Uterus (tissue), 4 donors: ENCODE measurements around the gene FAM151A. TPM values are rescaled to one million over a fixed set of nuclear protein-coding genes. Genes with fewer than 3 reads are reported as not detected.

Experiments
- DNase-seq, 2 donors: peaks; one replicate each; pipeline ENCODE4 v3.0.0-alpha.2; 2019 to 2020
- H3K27ac ChIP-seq, 2 donors: fragments of 200-600 bp; sonication (generic); 1 replicate in 1 of 2; 2 replicates in 1 of 2; pipeline ENCODE4 v1.5.1; 2016 to 2018
- H3K27me3 ChIP-seq, 2 donors: fragments of 200-600 bp; sonication (generic); one replicate each; pipeline ENCODE4 v1.5.1; 2018 to 2019; ENCODE audit warnings: control low read depth in 1 of 2
- H3K36me3 ChIP-seq, 2 donors: fragments of 200-600 bp; sonication (generic); one replicate each; pipeline ENCODE4 v1.5.1; 2019; ENCODE audit warnings: control low read depth in 1 of 2
- H3K4me1 ChIP-seq, 2 donors: fragments of 200-600 bp; sonication (generic); one replicate each; pipeline ENCODE4 v1.5.1; 2018 to 2019; ENCODE audit warnings: control low read depth in 1 of 2
- H3K4me3 ChIP-seq, 2 donors: fragments of 200-600 bp; sonication (generic); 1 replicate in 1 of 2; 2 replicates in 1 of 2; pipeline ENCODE4 v1.5.1; 2018 to 2019; ENCODE audit warnings: mild to moderate bottlenecking in 1 of 2
- H3K9me3 ChIP-seq, 2 donors: fragments of 200-600 bp; sonication (generic); one replicate each; pipeline ENCODE4 v1.5.1; 2019; ENCODE audit warnings: control low read depth in 1 of 2
- CTCF ChIP-seq, 4 experiments: fragments of 200-600 bp in 2 of 4; fragments of 450-650 bp in 2 of 4; sonication (generic) in 2 of 4; IDR thresholded peaks; one replicate each; pipeline ENCODE4 v1.5.1; 2016 to 2019; ENCODE audit warnings: antibody characterized with exemption in 4 of 4, mild to moderate bottlenecking in 2 of 4, moderate library complexity in 1 of 4
- POLR2A ChIP-seq, 2 donors: fragments of 450-650 bp; IDR thresholded peaks; one replicate each; pipeline ENCODE4 v1.6.1; 2016; ENCODE audit warnings: antibody characterized with exemption in 2 of 2, mild to moderate bottlenecking in 1 of 2, moderate library complexity in 1 of 2
- intact Hi-C: fragments of 100-400 bp; cut with DNase I; formaldehyde crosslinking; loops from one replicate; pipeline ENCODE4 v1.15.1; 2023; ENCODE audit warnings: low total_unique reads
- total RNA-seq, 4 donors: library from RNA; depleted of rRNA in 3 of 4; stranded (reverse); fragments of >200 nt in 3 of 4; gene quantifications; one replicate each; pipeline versions ENCODE4 v1.1.0 to v1.2.4, GENCODE V29; 2014 to 2023
- donor health status: DM: yes; HTN: yes; CAD: no.

FAM151A gene
- total RNA-seq, 4 donors from 2014 or later = not detected

- DNase-seq = no peak
- TF ChIP-seq POLR2A (IDR thresholded peaks at IDR 0.05) (no peak), CTCF (IDR thresholded peaks at IDR 0.05) (no peak)
- Histone ChIP-seq H3K4me1 (no peaks in the 10 kb centered on the region), H3K27ac (no peak overlapping the region), H3K4me3 (no peak overlapping the region), H3K36me3 (no peaks in the 10 kb centered on the region), H3K9me3 (no peaks in the 10 kb centered on the region), H3K27me3 (no peaks in the 10 kb centered on the region)
- intact Hi-C loops = no loop called here
These were observed 3.9 kb upstream of the FAM151A start for GRCh38 chr1:54627196-54627595.

GRCh38 chr1:54624466-54625464 lies 1.4 kb upstream of the FAM151A start:
- H3K27ac ChIP-seq = no peak overlapping the region
- H3K36me3 ChIP-seq = no peaks in the 10 kb centered on the region
- no peak overlapping the region for H3K4me3 ChIP-seq
- H3K9me3 ChIP-seq = no peaks in the 10 kb centered on the region
- no peaks in the 10 kb centered on the region for H3K27me3 ChIP-seq
- no peak for DNase-seq
- intact Hi-C loops = no loop called here
- H3K4me1 ChIP-seq = no peaks in the 10 kb centered on the region
- no peak for TF ChIP-seq POLR2A (IDR thresholded peaks at IDR 0.05)

DNA sequence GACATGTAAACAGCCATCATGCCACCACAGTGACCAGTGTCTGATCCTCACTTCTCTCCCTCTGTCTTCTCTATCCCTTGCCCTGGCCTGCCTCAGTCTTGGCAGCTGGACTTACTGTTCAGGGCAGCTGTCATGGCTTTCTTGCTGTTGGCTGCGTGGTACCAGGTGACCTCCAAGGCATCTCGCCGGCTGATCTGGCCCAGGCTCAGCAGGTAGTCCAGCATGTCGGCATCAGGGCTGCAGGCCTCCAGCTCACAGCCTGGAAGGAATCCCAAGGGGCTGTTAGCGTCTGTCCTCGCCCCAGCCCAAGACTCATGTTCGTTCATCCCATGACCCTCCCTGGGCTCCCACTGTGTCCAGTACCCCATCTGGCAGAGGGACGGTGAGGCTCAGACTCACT lies 3.6 kb downstream of the FAM151A start:
- TF ChIP-seq POLR2A (IDR thresholded peaks at IDR 0.05) = no peak
- H3K27me3 ChIP-seq = no peaks in the 10 kb centered on the region
- H3K27ac ChIP-seq = no peak overlapping the region
- no peaks in the 10 kb centered on the region for H3K9me3 ChIP-seq
- no peaks in the 10 kb centered on the region for H3K36me3 ChIP-seq
- H3K4me1 ChIP-seq = no peaks in the 10 kb centered on the region
- intact Hi-C loops = no loop called here
- no peak overlapping the region for H3K4me3 ChIP-seq
- DNase-seq = peak in 1 of 2 donors; percentile 3

- Histone ChIP-seq H3K9me3 (no peaks in the 10 kb centered on the region), H3K4me1 (no peaks in the 10 kb centered on the region), H3K27me3 (no peaks in the 10 kb centered on the region), H3K4me3 (no peak overlapping the region), H3K36me3 (no peaks in the 10 kb centered on the region), H3K27ac (no peak overlapping the region)
- TF ChIP-seq CTCF (IDR thresholded peaks at IDR 0.05) = no peak
- no peak for TF ChIP-seq POLR2A (IDR thresholded peaks at IDR 0.05)
- DNase-seq = peak in 1 of 2 donors; percentile 7
- intact Hi-C loops = no loop called here
These were observed 7.6 kb downstream of the FAM151A start for GRCh38 chr1:54615531-54616279.

GRCh38 chr1:54614563-54614962 lies 8.8 kb downstream of the FAM151A start:
- H3K36me3 ChIP-seq = no peaks in the 10 kb centered on the region
- H3K4me3 ChIP-seq = no peak overlapping the region
- TF ChIP-seq CTCF (IDR thresholded peaks at IDR 0.05) (no peak), POLR2A (IDR thresholded peaks at IDR 0.05) (no peak)
- no peaks in the 10 kb centered on the region for H3K27me3 ChIP-seq
- H3K9me3 ChIP-seq = no peaks in the 10 kb centered on the region
- H3K27ac ChIP-seq = no peak overlapping the region
- intact Hi-C loops = no loop called here
- peak in 1 of 2 donors; percentile 2 for DNase-seq
- no peaks in the 10 kb centered on the region for H3K4me1 ChIP-seq

- no peaks in the 10 kb centered on the region for H3K36me3 ChIP-seq
- intact Hi-C loops = no loop called here
- no peaks in the 10 kb centered on the region for H3K4me1 ChIP-seq
- no peak for TF ChIP-seq POLR2A (IDR thresholded peaks at IDR 0.05)
- TF ChIP-seq CTCF (IDR thresholded peaks at IDR 0.05) = no peak
- no peaks in the 10 kb centered on the region for H3K27me3 ChIP-seq
- no peak overlapping the region for H3K4me3 ChIP-seq
- no peak overlapping the region for H3K27ac ChIP-seq
- no peak for DNase-seq
- H3K9me3 ChIP-seq = no peaks in the 10 kb centered on the region
These were observed 9.3 kb downstream of the FAM151A start for GRCh38 chr1:54614024-54614423.
